K562 (cell line): ENCODE measurements around the gene TACR1. TPM values are rescaled to one million over a fixed set of nuclear protein-coding genes. Genes with fewer than 3 reads are reported as not detected.

ENCODE experiments used
- ARID1B ChIP-seq: fragments of 450-650 bp; IDR thresholded peaks from 2 replicates; pipeline ENCODE4 v1.6.1; 2016; ENCODE audit warnings: antibody characterized with exemption, mild to moderate bottlenecking, inconsistent platforms
- ATF7 ChIP-seq: fragments of 450-650 bp; IDR thresholded peaks from 2 replicates; pipeline ENCODE4 v1.7.1; 2014; ENCODE audit warnings: mild to moderate bottlenecking, moderate library complexity
- C11orf30 ChIP-seq: fragments of 450-650 bp; IDR thresholded peaks from 2 replicates; pipeline ENCODE4 v1.6.1; 2016; ENCODE audit warnings: low read depth, mild to moderate bottlenecking
- EP300 ChIP-seq: IDR thresholded peaks from 2 replicates; pipeline ENCODE4 v1.6.1; 2012; ENCODE audit warnings: low read length, improper control_type of control experiment
- FOSL1 ChIP-seq: fragments of 200-800 bp; sonication (Bioruptor generic); conservative IDR thresholded peaks from 2 replicates; pipeline ENCODE4 v1.6.1; 2016; ENCODE audit warnings: missing genetic modification characterization, missing compliant biosample characterization
- FOXJ2 ChIP-seq: fragments of 200-800 bp; sonication (Bioruptor generic); IDR thresholded peaks from 2 replicates; pipeline ENCODE4 v1.6.1; 2016; ENCODE audit warnings: missing genetic modification characterization, missing compliant biosample characterization
- HIVEP1 ChIP-seq: fragments of 250-450 bp; sonication (Bioruptor Pico); IDR thresholded peaks from 2 replicates; pipeline ENCODE4 v1.4.0; 2020; ENCODE audit warnings: mild to moderate bottlenecking
- HNRNPL ChIP-seq: fragments of 200-400 bp; formaldehyde crosslinking; IDR thresholded peaks from 2 replicates; pipeline ENCODE4 v1.6.1; 2017; ENCODE audit warnings: low read depth, mild to moderate bottlenecking, low read length
- MYBL2 ChIP-seq, 2 experiments: fragments of 450-650 bp in 1 of 2; sonication (generic) in 1 of 2; formaldehyde crosslinking in 1 of 2; IDR thresholded peaks; 2 replicates each; pipeline versions ENCODE4 v1.6.1 to v1.8.1; 2017 to 2022; ENCODE audit warnings: borderline replicate concordance in 1 of 2, inconsistent platforms in 1 of 2, low read depth in 1 of 2, mild to moderate bottlenecking in 1 of 2, missing genetic modification reagents in 1 of 2, moderate library complexity in 1 of 2
- RCOR1 ChIP-seq, 2 experiments: IDR thresholded peaks; 2 replicates each; pipeline ENCODE4 v1.6.1; 2012; ENCODE audit warnings: low read depth in 2 of 2, low read length in 2 of 2, borderline replicate concordance in 1 of 2, improper control_type of control experiment in 1 of 2
- SMAD3 ChIP-seq: fragments of 450-650 bp; formaldehyde crosslinking; conservative IDR thresholded peaks from 2 replicates; pipeline ENCODE4 v1.4.0; 2020; ENCODE audit warnings: mild to moderate bottlenecking
- TRIM24 ChIP-seq, 2 experiments: fragments of 450-650 bp; IDR thresholded peaks; 2 replicates each; pipeline ENCODE4 v1.6.1; 2016
- XRCC5 ChIP-seq: fragments of 200-400 bp; formaldehyde crosslinking; IDR thresholded peaks from 2 replicates; pipeline ENCODE4 v1.6.1; 2017; ENCODE audit warnings: low read depth, mild to moderate bottlenecking, low read length
- ZNF764 ChIP-seq: fragments of 250-450 bp; sonication (Bioruptor Pico); IDR thresholded peaks from 2 replicates; pipeline ENCODE4 v1.4.0; 2020; ENCODE audit warnings: low read depth, mild to moderate bottlenecking, moderate library complexity
- polyA plus RNA-seq, 8 experiments: library from polyadenylated mRNA; depleted of rRNA in 4 of 8; stranded (reverse) in 5 of 8; unstranded in 3 of 8; fragments of >200 nt; fragmentation: Nextera tagmentation in 2 of 8; fragmentation: Illumina TruSeq in 1 of 8; extraction: Ambion mirVana in 2 of 8; extraction: Trizol in 1 of 8; gene quantifications; 2 replicates each; pipeline versions ENCODE4 v1.2.1 to v1.2.3, GENCODE V29; 2011 to 2014; ENCODE audit warnings: inconsistent platforms in 1 of 8, missing spikeins in 1 of 8
- total RNA-seq, 7 experiments: library from RNA; depleted of rRNA in 6 of 7; stranded (reverse); fragments of >200 nt in 6 of 7; fragmentation: Illumina TruSeq in 2 of 7; extraction: Trizol in 2 of 7; gene quantifications; 2 replicates each; pipeline versions ENCODE4 v1.2.1 to v1.2.3, GENCODE V29; 2011 to 2021; ENCODE audit warnings: low replicate concordance in 1 of 7
- TF ChIP-seq, protein P1 (sequence below), 2 experiments: fragments of 450-650 bp; IDR thresholded peaks; 2 replicates each; pipeline ENCODE4 v1.6.1; 2016; ENCODE audit warnings: mild to moderate bottlenecking in 2 of 2, borderline replicate concordance in 1 of 2, low read depth in 1 of 2, moderate library complexity in 1 of 2
- TF ChIP-seq, protein P2 (sequence below): IDR thresholded peaks from 2 replicates; pipeline ENCODE4 v1.6.1; 2016; ENCODE audit warnings: missing genetic modification characterization, missing compliant biosample characterization
- TF ChIP-seq, protein P3 (sequence below): fragments of 250-450 bp; sonication (Bioruptor Pico); IDR thresholded peaks from 2 replicates; pipeline ENCODE4 v1.8.0; 2022; ENCODE audit warnings: inconsistent platforms, mild to moderate bottlenecking, moderate library complexity, borderline replicate concordance

The TACR1 gene
- total and polyA plus RNA-seq, 9 of the 15 experiments (the other 6 are each of a cell fraction or from before 2014, with no cell fraction given), result not detected

DNA sequence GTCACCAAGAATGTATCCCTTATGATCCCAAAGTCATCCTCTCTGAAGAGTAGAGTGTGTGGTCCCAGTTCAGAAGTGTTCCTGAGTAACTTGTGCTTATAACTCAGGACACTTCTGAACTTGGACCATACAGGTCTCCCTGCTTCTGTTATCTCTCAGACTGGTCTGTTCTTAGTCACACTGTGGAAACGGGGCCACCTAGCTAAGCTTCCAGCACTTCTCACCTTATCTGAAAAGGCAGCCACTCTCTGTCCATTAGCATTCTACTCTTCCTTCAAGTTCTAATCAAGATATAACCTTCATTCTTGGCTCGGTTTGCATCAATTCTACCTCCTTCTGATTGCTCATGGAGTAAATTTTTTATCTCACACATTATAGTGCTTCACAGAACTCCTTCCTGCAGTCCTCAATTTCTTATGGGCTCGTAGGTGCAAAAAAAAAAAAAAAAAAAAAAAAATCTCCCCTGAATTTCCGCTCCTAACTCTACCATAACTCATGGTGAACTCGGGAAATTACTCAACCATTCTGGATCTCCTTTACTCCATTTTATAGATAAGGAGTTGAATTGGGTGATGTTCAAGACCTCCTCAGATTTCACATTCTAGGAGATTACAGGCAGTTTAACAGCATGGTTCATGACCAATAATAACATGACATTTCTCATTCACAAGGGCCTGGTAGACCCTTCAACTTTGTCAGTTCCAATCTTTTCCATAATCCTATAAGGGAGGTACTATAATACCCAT, 108.4 kb downstream of the TACR1 start (continued):
- TF ChIP-seq, protein P1, sequence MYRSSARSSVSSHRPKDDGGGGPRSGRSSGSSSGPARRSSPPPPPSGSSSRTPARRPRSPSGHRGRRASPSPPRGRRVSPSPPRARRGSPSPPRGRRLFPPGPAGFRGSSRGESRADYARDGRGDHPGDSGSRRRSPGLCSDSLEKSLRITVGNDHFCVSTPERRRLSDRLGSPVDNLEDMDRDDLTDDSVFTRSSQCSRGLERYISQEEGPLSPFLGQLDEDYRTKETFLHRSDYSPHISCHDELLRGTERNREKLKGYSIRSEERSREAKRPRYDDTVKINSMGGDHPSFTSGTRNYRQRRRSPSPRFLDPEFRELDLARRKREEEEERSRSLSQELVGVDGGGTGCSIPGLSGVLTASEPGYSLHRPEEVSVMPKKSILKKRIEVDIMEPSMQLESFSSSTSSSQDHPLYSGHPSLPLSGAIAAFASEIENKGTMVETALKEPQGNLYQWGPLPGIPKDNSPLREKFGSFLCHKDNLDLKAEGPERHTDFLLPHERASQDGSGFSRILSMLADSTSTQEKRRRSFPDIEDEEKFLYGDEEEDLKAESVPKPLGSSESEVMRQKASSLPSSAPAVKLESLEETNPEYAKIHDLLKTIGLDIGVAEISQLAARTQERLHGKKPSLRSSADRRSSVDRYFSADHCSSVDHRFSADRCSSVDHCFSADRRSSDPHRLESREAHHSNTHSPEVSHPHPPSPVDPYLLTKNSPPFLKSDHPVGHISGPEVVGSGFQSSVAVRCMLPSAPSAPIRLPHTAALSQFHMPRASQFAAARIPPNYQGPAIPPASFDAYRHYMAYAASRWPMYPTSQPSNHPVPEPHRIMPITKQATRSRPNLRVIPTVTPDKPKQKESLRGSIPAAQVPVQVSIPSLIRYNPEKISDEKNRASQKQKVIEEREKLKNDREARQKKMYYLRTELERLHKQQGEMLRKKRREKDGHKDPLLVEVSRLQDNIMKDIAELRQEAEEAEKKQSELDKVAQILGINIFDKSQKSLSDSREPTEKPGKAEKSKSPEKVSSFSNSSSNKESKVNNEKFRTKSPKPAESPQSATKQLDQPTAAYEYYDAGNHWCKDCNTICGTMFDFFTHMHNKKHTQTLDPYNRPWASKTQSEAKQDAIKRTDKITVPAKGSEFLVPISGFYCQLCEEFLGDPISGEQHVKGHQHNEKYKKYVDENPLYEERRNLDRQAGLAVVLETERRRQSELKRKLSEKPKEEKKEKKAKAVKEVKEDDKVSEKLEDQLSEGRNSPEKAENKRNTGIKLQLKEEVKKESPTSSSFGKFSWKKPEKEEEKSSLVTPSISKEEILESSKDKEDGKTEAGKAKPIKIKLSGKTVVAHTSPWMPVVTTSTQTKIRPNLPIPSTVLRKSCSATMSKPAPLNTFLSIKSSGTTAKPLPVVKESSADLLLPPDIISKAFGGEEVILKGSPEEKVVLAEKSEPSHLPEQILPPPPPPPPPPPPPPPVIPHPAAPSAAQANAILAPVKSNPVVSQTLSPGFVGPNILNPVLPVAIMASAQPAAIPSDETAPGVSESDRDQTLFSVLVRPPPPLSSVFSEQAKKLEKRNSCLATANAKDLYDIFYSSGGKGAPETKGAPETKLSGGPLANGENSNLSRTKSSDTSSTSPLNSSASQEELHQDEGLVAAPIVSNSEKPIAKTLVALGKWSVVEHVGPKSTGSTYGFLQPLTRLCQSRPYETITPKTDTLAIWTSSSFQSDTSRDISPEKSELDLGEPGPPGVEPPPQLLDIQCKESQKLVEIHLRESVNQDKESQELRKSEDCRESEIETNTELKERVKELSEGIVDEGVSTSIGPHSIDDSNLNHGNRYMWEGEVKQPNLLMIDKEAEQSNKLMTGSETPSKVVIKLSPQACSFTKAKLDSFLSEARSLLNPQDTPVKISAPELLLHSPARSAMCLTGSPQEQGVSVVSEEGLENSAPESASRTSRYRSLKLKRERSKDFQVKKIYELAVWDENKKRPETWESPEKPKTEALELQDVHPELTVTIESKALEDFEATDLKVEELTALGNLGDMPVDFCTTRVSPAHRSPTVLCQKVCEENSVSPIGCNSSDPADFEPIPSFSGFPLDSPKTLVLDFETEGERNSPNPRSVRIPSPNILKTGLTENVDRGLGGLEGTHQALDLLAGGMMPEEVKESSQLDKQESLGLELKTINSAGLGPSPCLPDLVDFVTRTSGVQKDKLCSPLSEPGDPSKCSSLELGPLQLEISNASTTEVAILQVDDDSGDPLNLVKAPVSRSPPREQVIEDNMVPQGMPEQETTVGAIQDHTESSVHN (IDR thresholded peaks at IDR 0.05; ENCODE audit: borderline replicate concordance in 1 of 2, low read depth in 1 of 2), result no peak
- peak; percentile 85 for TF ChIP-seq ARID1B
- TF ChIP-seq FOSL1, result peak; percentile 73
- no peak for TF ChIP-seq ATF7
- TF ChIP-seq EP300, result peak; percentile 33; the same call in 1 of the 2 replicates
- TF ChIP-seq MYBL2 (IDR thresholded peaks at IDR 0.05; ENCODE audit: low read depth), result no peak
- no peak for TF ChIP-seq MYBL2 (CRISPR knock-in tag; IDR thresholded peaks at IDR 0.05; ENCODE audit: borderline replicate concordance)
- no peak for TF ChIP-seq ZNF764 (CRISPR knock-in tag)
- TF ChIP-seq, protein P2, sequence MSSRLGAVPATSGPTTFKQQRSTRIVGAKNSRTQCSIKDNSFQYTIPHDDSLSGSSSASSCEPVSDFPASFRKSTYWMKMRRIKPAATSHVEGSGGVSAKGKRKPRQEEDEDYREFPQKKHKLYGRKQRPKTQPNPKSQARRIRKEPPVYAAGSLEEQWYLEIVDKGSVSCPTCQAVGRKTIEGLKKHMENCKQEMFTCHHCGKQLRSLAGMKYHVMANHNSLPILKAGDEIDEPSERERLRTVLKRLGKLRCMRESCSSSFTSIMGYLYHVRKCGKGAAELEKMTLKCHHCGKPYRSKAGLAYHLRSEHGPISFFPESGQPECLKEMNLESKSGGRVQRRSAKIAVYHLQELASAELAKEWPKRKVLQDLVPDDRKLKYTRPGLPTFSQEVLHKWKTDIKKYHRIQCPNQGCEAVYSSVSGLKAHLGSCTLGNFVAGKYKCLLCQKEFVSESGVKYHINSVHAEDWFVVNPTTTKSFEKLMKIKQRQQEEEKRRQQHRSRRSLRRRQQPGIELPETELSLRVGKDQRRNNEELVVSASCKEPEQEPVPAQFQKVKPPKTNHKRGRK (tag), result no peak
- TF ChIP-seq C11orf30, result no peak
- TF ChIP-seq FOXJ2 (tag), result no peak
- TF ChIP-seq HNRNPL, result no peak
- TF ChIP-seq, protein P3, sequence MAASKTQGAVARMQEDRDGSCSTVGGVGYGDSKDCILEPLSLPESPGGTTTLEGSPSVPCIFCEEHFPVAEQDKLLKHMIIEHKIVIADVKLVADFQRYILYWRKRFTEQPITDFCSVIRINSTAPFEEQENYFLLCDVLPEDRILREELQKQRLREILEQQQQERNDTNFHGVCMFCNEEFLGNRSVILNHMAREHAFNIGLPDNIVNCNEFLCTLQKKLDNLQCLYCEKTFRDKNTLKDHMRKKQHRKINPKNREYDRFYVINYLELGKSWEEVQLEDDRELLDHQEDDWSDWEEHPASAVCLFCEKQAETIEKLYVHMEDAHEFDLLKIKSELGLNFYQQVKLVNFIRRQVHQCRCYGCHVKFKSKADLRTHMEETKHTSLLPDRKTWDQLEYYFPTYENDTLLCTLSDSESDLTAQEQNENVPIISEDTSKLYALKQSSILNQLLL (CRISPR knock-in tag), result no peak
- no peak for TF ChIP-seq SMAD3 (CRISPR knock-in tag)
- TF ChIP-seq RCOR1 (IDR thresholded peaks at IDR 0.05; ENCODE audit: borderline replicate concordance in 1 of 2, low read depth in 2 of 2, low read length in 2 of 2), result no peak
- no peak for TF ChIP-seq HIVEP1 (CRISPR knock-in tag)
- no peak for TF ChIP-seq XRCC5
- TF ChIP-seq TRIM24 (IDR thresholded peaks at IDR 0.05), result peak in 1 of 2 experiments; percentile 19; a peak in 1 of 4 replicates
